ENCODE data around the gene BICD1. TPM values are rescaled to one million over a fixed set of nuclear protein-coding genes. Genes with fewer than 3 reads are reported as not detected.

The BICD1 gene
- polyA plus RNA-seq, 1 donor = 26.8 TPM

DNA sequence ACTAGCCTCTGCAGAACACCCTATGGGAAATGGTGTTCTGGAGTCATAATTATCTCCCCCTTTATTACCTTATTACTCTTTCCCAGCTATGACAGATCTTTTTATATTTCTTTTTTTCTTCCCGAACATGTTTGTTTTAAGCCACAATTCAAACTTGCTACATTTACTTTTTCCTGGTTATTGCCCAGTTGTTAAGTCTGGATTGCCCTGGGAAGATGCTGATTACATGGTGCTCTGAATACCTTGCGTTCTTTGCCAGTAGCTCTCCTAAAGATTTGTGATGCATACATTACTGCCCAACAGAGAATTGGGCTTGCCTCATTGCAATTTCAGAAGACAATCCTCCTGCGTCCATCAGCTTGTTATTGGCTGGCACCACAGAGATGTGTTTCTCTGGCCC, 174.5 kb downstream of the BICD1 start:
- DNase-seq = no peak

DNA sequence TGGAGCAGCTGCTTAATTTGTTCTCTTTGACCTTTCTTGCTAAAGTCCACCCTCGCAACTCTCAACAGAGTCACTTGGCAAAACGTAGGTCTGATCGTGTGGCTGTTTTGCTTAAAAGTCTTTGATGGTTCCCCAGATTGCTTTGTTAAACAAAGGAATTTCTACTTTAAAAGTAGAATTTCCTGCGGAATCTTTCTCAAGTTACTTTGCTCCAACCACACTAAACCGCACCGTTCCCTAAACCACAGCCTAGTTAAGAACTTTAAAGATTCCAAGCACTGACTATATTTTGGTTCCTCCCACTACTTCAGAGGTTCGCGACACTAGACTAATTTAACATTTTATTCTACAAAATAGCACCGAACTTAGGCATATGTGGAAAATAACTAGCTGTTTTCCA, 177.9 kb downstream of the BICD1 start:
- DNase-seq = no peak

DNA sequence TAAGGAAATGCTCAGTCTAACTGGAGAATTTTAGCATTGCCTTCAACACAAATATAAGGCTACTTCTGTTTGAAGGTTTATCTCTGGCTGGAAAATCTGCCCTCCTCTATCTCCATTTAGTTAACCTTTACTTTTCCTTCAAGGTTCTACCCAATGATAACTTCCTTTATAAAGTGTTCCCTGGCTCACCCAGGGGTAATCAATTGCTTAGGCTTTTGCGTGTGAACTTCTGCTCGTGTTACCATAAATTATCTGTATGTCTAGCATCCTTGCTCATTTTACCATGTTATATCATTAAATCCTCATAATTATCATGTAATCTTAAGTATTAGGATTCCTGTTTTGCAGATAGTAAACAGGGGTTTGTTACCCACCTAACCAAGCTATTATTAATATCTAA, 178.4 kb downstream of the BICD1 start:
- no peak for DNase-seq

DNA sequence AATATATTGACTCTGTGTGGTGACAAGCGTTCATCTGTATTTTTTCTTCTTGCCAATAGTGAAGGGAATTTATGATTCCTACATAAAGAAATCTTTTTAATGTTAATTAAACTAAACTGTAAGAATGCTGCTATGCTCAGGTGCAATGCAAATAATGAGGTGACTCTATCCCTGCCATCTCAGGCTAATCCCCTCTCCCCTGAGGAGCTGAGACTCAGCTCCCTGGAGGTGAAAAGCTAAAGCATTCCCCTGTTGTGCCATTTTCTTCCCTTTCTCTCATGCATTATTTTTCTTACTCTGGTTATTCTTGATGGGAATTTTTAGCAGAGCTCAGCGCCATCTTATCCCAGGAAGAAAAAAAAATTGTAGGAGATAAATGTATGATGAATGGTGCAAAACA, 178.8 kb downstream of the BICD1 start:
- DNase-seq = no peak

DNA sequence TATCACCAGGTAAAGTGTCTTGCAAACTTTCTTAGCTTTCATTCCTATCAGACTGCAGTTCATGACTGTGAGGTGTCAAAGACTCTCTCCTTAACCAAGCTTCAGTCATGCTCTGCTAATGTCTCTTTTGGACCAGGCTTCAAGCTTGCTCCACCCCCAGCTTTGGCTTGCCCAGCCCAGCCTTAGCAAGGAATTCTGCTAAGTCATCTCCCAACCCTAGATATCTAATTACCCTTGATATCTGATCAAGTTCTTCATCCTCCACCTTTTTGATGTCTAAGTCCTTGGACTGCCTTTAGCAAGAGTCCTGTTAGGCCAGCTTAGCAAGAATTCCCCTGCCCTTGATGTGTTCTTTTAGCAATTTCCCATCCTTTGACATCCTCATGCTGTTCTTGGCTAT, 183.8 kb downstream of the BICD1 start:
- DNase-seq = no peak

DNA sequence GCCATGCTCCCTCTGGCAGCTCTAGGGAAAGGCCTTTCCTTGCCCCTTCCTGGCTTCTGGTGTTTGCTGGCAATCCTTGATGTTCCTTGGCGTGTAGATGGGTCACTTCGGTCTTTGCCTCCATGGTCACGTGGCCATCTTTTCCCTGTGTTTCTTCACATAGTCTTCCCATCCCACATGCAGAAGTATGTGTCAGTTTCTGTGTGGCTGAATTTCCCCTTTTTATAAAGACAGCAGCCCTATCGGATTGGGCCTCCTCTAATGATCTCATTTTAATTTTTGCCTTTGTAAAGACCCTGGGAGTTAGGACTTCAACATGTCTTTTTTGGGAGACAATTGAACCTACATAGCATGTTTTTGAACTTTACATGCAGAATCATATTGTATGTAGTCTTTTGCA, 185.5 kb downstream of the BICD1 start:
- DNase-seq = no peak

DNA sequence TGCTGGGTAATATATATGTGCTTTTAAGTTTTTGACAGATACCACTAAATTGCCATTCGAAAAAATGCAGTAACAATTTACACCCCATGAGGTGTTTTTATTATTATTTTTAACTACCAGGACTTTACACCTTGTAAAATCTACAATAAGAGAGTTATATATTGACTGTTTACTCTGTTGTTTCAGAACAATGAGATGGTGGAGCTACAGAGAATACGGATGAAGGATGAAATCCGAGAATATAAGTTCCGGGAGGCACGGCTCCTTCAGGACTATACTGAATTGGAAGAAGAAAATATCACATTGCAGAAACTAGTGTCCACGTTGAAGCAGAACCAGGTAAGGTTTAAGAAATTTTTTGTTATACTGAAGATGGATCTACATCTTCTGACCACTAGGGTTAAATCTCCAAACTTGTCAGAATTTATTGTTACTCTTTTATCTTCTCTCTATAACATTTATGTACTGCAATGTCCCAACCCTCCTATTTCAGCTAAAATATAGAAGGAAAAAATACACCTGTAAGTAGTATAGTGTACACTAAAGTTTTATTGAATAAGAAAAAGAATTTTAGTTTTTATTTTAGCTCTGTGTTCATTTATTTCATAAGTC, 187.3 kb downstream of the BICD1 start:
- no peak for DNase-seq

DNA sequence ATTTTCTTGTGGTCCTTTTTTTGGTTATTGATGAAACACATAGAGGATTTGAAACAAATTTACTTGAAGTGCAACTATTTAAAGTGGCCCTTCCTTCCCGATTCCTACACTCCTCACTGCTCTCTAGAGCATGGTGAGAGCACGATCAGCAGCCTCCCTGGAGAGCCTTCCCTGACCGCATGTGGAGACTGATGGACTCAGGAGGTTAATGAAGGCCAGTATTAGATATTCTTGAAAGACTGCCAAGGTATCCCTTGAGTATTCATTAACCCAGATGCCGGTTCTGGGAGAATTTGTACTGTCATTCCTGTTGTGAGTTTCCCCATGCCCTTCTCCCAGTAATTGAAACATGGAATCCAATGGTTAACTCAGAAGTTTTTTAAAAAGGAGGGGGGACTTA, 189.9 kb downstream of the BICD1 start:
- no peak for DNase-seq

DNA sequence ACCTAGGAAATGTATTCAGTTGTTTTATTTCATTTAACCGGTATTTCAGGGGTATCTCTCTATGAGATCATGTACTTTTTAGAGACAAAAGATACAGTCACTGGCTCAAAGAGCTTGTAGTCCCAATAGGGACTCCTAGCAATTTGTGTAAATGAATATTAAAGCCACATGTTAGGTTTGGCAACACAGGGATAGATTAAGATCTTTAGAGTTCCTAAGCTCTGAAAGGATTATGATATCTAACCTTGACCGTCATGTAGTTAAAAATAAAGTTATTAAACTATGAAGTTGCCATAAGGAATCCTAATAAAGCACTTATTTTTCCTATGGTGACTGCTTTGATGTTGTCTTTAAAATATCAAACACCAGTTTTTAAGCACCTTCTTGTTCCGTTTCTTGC, 192.3 kb downstream of the BICD1 start:
- no peak for DNase-seq

DNA sequence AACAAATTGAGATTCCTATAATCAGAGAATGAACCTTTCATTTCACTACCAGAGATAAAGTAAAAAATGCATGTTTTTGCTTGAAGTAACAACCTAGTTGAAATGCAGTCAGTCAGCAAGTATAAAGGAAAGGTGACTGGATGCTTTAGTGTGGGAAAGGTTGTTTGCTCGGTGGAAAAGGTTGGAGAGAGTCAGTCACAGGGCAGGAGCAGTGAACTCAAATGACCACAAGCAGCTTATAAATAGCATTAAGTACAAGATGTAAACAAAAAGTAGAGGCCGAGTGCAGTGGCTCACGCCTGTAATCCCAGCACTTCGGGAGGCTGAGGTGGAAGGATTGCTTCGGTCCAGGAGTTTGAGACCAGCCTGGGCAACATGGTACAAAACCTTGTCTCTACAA, 194.6 kb downstream of the BICD1 start:
- DNase-seq = no peak

DNA sequence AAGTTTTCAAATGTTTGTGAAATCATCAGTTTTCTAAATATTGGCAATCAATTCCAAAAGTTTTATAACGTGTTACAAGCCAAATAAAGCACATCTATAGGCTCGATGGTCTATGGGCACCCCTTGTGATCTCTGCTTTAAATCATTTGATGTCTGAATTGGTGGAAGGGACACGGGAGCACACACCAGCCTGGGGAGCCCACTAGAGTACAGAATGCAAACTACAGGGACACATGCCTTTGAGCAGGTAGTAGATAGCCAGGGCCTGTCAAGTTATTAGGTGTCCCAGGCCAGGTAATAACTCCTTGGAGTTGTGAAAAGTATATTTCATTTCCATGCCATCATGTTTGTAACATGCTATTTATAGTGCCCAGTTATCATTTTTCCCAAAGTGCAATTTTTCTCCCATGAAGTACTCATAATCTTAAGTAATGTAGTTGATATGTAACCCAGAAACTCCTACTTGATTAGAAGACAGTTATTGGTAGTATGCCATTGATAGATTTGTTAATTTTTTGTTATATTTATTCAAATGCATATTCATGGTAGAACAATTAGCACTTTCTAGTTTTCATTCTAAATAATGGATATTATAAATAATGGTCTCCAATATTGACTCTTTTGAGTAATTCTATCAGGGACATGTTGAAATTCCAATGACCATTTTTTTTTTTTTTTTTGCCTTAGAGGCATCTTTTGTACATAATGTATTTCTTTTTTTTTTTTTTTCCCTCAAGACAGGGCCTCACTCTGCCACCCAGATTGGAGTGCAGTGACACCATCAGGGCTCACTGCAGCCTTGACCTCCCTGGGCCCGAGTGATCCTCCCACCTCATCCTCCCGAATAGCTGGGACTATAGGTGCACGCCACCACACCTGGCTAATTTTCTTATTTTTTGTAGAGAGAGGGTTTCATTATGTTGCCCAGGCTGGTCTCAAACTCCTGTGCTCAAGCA, 195.8 kb downstream of the BICD1 start:
- DNase-seq = no peak

DNA sequence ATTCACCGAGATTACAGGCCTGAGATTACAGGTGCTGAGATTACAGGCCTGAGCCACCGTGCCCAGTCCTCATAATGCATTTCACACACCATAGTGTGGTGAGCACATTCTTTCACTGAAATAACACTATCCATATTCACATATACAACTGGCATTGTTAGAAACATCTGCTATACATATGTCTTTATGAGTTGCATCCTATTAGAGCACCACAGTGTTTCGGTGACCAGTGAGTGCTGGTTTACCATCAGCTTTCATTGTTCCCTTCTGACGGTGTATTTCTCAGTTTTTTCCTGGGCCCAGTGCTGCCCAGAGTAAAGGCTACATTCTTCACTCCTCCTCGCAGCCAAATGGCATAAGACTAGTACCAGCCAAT, 196.5 kb downstream of the BICD1 start:
- DNase-seq = no peak

DNA sequence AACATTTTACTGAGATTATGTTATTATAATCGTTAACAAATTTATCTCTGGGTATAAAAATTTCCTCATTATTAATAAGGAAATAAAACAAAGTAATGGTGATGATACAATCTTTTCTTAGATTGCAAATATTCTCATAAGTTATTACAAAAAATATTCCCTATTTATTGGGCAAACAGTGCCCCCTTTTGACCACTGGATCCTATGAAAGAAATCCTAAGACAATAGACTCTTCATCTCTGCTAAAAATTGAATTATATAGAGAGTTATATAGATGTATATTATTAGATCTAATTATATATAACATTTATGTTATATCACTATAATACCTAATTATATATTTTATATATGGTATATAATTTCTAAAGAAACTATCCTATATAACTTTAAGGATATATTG, 198.5 kb downstream of the BICD1 start:
- DNase-seq = no peak

DNA sequence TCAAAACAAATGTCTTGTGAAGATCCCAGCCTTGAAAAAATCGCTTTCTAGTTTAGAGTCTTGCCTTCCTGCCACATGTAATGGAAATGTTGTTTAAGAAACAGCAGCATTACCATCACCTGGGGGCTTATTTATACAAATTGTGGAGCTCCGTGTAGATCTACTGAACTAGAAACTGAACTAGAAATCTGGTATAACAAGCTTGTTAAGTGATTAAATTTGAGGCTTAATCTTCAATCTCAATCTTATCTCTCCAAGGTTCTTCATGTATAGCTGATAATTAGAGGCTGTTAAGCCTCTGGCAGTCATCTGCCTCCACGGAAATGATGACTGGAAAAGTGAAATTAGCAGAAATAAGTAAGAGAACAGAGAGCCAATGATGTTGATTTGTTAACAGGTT, 200.7 kb downstream of the BICD1 start:
- no peak for DNase-seq

DNA sequence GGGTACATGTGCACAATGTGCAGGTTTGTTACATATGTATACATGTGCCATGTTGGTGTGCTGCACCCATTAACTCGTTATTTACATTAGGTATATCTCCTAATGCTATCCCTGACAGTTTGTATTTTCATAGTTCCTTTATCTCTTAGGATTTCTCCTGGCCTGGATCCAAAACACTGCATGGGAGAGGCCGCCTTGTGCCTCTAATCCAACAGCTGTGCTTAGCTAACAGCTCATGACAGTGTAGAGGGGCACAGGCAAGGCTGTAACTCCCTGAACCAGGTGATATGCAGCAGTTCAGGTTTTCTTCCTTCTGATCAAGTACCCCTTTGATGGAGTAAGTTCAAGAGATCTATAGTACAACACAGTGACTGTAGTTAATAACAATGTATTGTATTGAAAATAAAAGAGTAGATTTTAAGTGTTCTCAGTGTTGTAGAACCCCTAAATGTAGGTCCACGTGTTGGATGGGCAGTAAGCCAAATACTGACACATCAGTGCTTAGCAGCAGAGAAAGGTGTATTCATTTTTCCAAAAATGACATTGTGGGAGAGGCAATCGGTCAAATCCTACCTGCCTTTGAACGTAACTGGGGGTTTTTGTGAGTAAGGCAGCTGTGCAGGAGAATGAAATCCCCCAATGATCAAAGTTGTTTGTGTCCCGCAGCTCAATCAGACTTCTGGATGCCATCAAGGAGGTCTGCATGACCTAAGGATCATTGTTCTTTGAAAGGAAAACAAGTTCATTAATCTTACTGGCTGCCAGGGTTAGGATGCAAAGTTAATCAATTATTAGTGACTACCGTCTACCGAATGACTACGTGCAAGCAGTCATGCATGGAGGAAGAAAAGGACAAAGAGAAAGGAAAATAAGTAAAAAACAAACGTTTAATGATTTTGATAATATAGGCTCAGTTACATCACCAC, 203.4 kb downstream of the BICD1 start:
- DNase-seq = no peak

DNA sequence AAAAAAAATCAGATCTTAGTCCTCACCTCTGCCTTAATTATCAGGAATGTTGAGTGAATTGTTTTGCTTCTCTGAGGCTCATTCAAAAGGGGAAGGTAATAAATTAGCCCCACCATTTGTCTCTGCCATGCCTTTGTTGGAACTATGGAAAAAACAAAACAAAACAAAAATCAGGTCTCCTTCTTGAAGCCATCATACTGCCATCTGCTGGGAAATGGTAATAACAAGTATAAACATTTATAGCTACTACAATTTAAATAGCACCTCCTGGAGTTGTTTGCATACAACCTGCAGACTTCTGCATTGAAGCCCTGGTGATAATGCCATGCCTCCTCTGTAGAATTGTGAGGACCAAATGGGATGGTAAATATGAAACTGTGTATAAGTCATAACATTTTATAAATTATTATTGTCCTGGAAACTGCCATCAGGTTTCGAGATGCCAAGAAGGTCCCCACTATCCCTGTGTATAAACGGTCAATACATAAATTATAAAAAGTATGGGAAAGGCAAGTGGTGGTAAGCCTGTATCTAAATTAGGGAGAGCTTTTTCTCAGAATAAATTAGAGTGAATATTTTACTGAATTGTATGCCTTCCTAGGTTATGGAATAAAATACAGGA, 205.5 kb downstream of the BICD1 start:
- DNase-seq = peak; percentile 77

DNA sequence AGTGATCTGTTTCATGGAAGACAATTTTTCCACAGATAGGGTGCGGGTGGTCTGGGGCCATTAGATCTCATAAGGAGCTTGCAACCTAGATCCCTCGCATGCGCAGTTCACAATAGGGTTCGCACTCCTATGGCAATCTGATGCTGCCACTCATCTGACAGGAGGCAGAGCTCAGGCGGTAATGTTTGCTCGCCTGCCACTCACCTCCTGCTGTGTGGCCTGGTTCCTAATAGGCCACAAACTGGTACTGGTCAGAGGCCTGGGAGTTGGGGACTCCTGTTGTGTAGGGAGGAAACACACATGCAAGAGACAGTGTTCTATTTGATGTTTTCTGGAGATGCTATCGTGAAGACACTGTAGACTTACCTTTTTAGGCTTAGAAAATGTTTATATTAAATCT, 215.7 kb downstream of the BICD1 start:
- DNase-seq = no peak

DNA sequence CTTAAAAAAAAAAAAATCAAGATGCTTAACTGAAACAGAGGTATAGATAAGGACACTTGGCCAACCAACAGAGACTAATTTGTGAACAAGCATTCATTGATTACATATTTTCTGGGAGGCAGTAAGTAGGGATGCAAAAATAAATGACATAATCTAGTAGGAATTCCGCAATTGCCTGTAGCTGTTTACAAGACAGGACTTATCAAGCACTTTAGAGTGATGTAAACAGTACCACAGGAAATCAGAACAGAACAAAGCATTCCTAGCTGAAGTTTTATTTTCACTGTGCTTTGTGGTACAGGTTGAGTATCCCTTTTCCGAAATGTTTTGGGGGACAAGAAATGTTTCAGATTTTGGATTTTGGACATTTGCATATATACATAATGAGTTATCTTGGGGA, 224.5 kb downstream of the BICD1 start:
- no peak for DNase-seq

DNA sequence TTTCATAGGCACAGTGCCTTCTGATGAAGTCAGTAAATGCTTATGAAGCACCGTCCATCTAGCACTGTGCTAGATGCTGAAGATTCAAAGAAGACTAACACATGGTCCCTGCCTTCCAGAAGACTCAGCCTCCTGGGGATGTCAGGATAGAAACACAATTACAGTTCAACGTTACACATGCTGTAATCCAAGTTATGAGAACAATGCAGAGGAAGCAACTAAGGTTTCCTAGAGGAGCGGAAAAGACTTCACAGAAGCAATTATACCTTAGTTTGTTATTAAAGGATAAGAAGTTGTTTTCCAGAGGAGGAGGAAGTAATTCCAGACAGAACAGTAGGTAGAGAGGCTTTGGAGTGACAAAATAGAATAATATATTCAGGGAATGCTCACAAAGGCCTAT, 225.8 kb downstream of the BICD1 start:
- no peak for DNase-seq

DNA sequence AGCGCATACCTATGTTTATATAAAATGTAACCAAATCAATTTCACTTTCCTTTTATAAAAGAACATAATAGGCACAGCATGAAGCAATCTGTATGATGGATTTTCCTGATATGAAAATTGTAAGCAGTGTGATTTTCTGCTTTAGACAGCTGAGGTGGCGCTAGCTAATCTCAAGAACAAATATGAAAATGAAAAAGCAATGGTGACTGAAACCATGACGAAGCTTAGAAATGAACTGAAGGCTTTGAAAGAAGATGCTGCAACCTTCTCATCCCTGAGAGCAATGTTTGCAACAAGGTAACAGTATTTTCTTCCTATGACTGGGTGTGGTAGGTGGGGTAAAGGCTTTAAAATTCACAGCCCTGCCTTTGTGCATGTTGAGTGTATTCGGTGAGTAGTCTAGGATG, 227.7 kb downstream of the BICD1 start:
- DNase-seq = no peak

DNA sequence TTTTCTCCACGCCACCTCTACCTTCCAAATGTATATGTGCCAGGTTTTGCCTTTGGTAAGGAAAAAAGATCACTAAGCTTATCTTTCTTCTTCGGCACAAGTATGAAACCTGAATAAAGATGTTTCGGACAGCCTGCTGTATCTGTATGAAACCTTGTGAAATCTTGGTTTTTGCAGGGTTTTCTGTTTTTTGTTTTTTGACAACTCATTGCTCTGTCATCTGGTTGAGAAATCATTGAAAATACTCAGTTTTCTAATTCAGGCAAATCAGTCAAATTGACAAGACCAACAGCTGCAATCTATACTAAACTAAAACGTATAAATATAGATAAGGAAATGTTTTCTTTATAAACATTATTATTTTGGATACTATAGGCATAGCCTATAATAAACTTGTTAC, 229.6 kb downstream of the BICD1 start:
- no peak for DNase-seq

DNA sequence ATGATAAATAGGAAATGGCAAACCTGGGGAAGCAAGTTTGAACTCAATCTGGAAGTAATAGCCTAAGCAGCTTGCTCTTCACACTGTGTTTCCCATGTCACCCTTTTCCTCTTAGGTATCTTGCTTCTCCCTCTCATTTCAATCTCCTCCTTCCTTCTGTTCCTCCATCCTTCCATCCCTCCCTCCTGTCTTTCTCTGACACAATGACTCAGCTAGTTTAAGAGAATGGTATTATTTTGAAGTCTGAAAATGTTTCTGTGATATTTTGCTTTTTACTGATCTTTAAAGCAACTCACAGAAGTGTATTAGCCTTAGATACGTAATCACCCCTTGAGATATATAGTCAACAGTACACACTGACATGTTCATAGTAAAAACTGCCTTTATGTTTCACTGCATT, 236.8 kb downstream of the BICD1 start:
- DNase-seq = no peak

All from left kidney (tissue), 2 donors.